Breast epithelium (tissue), 4 donors: Measurements from ENCODE around the gene HIGD2A. TPM values are rescaled to one million over a fixed set of nuclear protein-coding genes. Genes with fewer than 3 reads are reported as not detected.

Experiments used
- DNase-seq, 2 donors: peaks; one replicate each; pipeline ENCODE4 v3.0.0-alpha.2; 2019; ENCODE audit warnings: low spot score in 2 of 2
- H3K27ac ChIP-seq, 2 donors: fragments of 200-600 bp; sonication (generic) in 1 of 2; one replicate each; pipeline ENCODE4 v1.5.1; 2016 to 2019; ENCODE audit warnings: mild to moderate bottlenecking in 1 of 2
- H3K27me3 ChIP-seq, 2 donors: fragments of 200-600 bp; sonication (generic) in 1 of 2; one replicate each; pipeline versions ENCODE4 v1.5.1 to v1.6.0; 2017 to 2019; ENCODE audit warnings: control low read depth in 1 of 2, mild to moderate bottlenecking in 1 of 2
- H3K36me3 ChIP-seq: fragments of 200-600 bp; one replicate; pipeline ENCODE4 v1.5.1; 2019
- H3K4me1 ChIP-seq, 2 donors: fragments of 200-600 bp; sonication (generic); one replicate each; pipeline ENCODE4 v1.5.1; 2016 to 2019; ENCODE audit warnings: control low read depth in 1 of 2
- H3K4me3 ChIP-seq, 3 donors: fragments of 200-600 bp; sonication (generic); 1 replicate in 2 of 3; 2 replicates in 1 of 3; pipeline ENCODE4 v1.5.1; 2016 to 2019; ENCODE audit warnings: mild to moderate bottlenecking in 3 of 3, moderate library complexity in 2 of 3
- H3K9me3 ChIP-seq, 2 donors: fragments of 200-600 bp; sonication (generic) in 1 of 2; one replicate each; pipeline ENCODE4 v1.5.1; 2016 to 2019; ENCODE audit warnings: control low read depth in 1 of 2
- CTCF ChIP-seq, 3 donors: fragments of 450-650 bp; IDR thresholded peaks; one replicate each; pipeline ENCODE4 v1.5.1; 2016 to 2017; ENCODE audit warnings: antibody characterized with exemption in 3 of 3, mild to moderate bottlenecking in 3 of 3, moderate library complexity in 3 of 3
- POLR2A ChIP-seq: fragments of 450-650 bp; IDR thresholded peaks from one replicate; pipeline ENCODE4 v1.6.1; 2016; ENCODE audit warnings: antibody characterized with exemption, mild to moderate bottlenecking, moderate library complexity
- POLR2AphosphoS5 ChIP-seq, 3 donors: sonication (generic); formaldehyde crosslinking; IDR thresholded peaks; one replicate each; pipeline ENCODE4 v1.6.1; 2017; ENCODE audit warnings: antibody characterized with exemption in 3 of 3
- intact Hi-C: fragments of 100-400 bp; cut with DNase I; formaldehyde crosslinking; loops from one replicate; pipeline ENCODE4 v1.15.1; 2023; ENCODE audit warnings: low total_unique reads
- total RNA-seq, 3 donors: library from RNA; depleted of rRNA; stranded (reverse); fragments of >200 nt; gene quantifications; one replicate each; pipeline ENCODE4 v1.1.0, GENCODE V29; 2016

HIGD2A gene
- total RNA-seq, 3 donors from 2014 or later = 68.5 to 134 (median 80.2) TPM

GRCh38 chr5:176425791-176426190, 37.2 kb downstream of the HIGD2A start:
- no peak overlapping the region for H3K4me3 ChIP-seq
- intact Hi-C loops = no loop called here
- no peaks in the 10 kb centered on the region for H3K27me3 ChIP-seq
- peak overlapping the region in 1 of 2 donors; percentile 76 for H3K27ac ChIP-seq
- no peak for TF ChIP-seq POLR2A
- no peak for TF ChIP-seq POLR2AphosphoS5 (IDR thresholded peaks at IDR 0.05)
- TF ChIP-seq CTCF (IDR thresholded peaks at IDR 0.05) = no peak
- DNase-seq = no peak
- no peaks in the 10 kb centered on the region for H3K36me3 ChIP-seq
- H3K9me3 ChIP-seq = no peaks in the 10 kb centered on the region
- H3K4me1 ChIP-seq = no peaks in the 10 kb centered on the region

- Histone ChIP-seq H3K27me3 (no peaks in the 10 kb centered on the region), H3K27ac (no peak overlapping the region), H3K4me1 (no peaks in the 10 kb centered on the region), H3K9me3 (no peaks in the 10 kb centered on the region), H3K4me3 (no peak overlapping the region), H3K36me3 (no peaks in the 10 kb centered on the region)
- intact Hi-C loops = no loop called here
- no peak for DNase-seq
- TF ChIP-seq CTCF (IDR thresholded peaks at IDR 0.05) (no peak), POLR2A (no peak), POLR2AphosphoS5 (IDR thresholded peaks at IDR 0.05) (no peak)
These were observed 38.3 kb downstream of the HIGD2A start for GRCh38 chr5:176426876-176427275.

DNA sequence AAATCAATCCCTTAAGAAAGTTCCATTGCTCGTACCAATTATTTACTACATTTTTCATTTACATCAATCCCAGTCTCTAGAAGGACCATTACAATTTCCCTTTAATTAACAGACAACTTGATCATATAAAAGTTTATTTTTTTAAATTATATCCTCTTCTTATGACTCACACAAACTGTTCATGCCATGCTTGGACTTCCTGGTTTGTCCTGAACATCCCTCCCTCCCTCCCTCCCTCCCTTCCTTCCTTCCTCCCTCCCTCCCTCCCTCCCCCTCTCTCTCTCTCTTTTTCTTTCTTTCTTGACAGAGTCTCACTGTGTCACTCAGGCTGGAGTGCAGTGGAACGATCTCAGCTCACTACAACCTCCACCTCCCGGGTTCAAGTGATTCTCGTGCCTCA, 39.4 kb downstream of the HIGD2A start:
- Histone ChIP-seq H3K4me3 (no peak overlapping the region), H3K9me3 (no peaks in the 10 kb centered on the region), H3K36me3 (no peaks in the 10 kb centered on the region), H3K27ac (no peak overlapping the region), H3K4me1 (no peaks in the 10 kb centered on the region), H3K27me3 (no peaks in the 10 kb centered on the region)
- no peak for TF ChIP-seq POLR2AphosphoS5 (IDR thresholded peaks at IDR 0.05)
- no peak for TF ChIP-seq CTCF (IDR thresholded peaks at IDR 0.05)
- TF ChIP-seq POLR2A = no peak
- intact Hi-C loops = no loop called here
- DNase-seq = no peak

DNA sequence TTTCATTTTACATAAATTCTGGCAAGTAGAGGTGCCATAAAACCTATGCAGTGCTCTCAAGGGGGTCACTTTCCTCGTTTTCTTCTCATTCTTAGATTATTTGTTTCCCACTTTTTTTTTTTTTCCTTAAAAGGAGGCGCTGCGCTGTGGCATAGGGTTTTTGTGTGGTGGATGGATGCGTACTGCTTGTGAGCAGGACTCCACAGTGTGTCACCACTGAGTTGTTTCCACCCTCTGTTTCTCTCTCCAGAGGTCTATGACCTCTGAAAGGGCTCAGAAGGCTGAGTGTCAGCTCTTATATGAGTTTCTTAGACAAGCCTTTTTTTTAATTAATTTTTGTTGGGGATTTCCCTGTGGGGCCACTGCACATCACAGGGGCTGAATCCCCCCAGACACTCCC, 41.4 kb downstream of the HIGD2A start:
- no peaks in the 10 kb centered on the region for H3K27me3 ChIP-seq
- H3K4me1 ChIP-seq = no peaks in the 10 kb centered on the region
- H3K36me3 ChIP-seq = no peaks in the 10 kb centered on the region
- no peak for DNase-seq
- no peaks in the 10 kb centered on the region for H3K9me3 ChIP-seq
- no peak overlapping the region for H3K27ac ChIP-seq
- intact Hi-C loops = no loop called here
- TF ChIP-seq POLR2A (no peak), POLR2AphosphoS5 (IDR thresholded peaks at IDR 0.05) (no peak), CTCF (IDR thresholded peaks at IDR 0.05) (no peak)
- no peak overlapping the region for H3K4me3 ChIP-seq

GRCh38 chr5:176432707-176433106, 44.2 kb downstream of the HIGD2A start:
- Histone ChIP-seq H3K27me3 (no peaks in the 10 kb centered on the region), H3K4me1 (no peaks in the 10 kb centered on the region), H3K27ac (no peak overlapping the region), H3K9me3 (no peaks in the 10 kb centered on the region), H3K4me3 (no peak overlapping the region), H3K36me3 (no peaks in the 10 kb centered on the region)
- DNase-seq = no peak
- TF ChIP-seq CTCF (IDR thresholded peaks at IDR 0.05) (no peak), POLR2A (no peak), POLR2AphosphoS5 (IDR thresholded peaks at IDR 0.05) (no peak)
- intact Hi-C loops = no loop called here
